B cell (primary cell): ENCODE measurements around the gene SETBP1.

ENCODE experiments used
- EZH2 ChIP-seq: IDR thresholded peaks from 2 replicates; pipeline ENCODE4 v1.6.1; 2012; ENCODE audit warnings: borderline replicate concordance, low read depth, mild to moderate bottlenecking, moderate library complexity, low read length; ENCODE audit not compliant: insufficient read depth, poor library complexity, severe bottlenecking
- TF ChIP-seq, protein P1 (sequence below): fragments of 200-600 bp; IDR thresholded peaks from one replicate; pipeline ENCODE4 v1.8.0; 2022; ENCODE audit warnings: antibody characterized with exemption, mild to moderate bottlenecking

DNA sequence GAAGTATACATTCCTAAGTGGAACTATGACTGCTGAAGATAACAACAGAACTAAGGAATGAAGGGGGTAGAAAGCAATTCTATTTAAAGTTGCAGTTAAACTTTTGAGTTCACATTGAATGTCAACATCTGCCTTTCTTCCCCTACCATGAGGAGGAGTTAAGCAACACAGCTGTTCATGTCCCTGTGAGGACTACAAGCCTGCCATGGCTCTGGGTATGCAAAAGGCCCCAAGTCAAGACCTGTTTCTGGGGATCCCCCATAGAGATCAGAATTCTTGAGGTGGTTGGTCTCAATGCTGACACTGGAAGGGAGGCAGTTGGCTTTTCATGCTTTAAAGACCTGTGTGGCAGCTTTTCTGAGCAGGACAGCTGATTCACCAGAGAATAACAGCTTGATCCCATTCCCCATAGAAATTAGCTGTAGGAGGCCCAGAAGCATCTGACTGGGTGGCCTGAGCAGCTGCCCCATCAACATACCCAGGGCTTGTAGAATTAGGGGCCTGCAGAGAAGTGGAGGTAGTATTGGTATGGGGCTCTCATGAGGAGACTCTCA lies 131.0 kb downstream of the SETBP1 start:
- TF ChIP-seq, protein P1, sequence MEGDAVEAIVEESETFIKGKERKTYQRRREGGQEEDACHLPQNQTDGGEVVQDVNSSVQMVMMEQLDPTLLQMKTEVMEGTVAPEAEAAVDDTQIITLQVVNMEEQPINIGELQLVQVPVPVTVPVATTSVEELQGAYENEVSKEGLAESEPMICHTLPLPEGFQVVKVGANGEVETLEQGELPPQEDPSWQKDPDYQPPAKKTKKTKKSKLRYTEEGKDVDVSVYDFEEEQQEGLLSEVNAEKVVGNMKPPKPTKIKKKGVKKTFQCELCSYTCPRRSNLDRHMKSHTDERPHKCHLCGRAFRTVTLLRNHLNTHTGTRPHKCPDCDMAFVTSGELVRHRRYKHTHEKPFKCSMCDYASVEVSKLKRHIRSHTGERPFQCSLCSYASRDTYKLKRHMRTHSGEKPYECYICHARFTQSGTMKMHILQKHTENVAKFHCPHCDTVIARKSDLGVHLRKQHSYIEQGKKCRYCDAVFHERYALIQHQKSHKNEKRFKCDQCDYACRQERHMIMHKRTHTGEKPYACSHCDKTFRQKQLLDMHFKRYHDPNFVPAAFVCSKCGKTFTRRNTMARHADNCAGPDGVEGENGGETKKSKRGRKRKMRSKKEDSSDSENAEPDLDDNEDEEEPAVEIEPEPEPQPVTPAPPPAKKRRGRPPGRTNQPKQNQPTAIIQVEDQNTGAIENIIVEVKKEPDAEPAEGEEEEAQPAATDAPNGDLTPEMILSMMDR: no peak
- TF ChIP-seq EZH2: no peak
